GM23338 (cell line): ENCODE data around the gene REST. TPM values are rescaled to one million over a fixed set of nuclear protein-coding genes. Genes with fewer than 3 reads are reported as not detected.

Source experiments
- ATAC-seq: fragments of 200-7000 bp; cut with Tn5 transposase; 3 replicates; pipeline ENCODE4 v1.9.1; 2020
- DNase-seq: peaks from one replicate; pipeline ENCODE4 v3.0.0-alpha.2; 2015; ENCODE audit warnings: low spot score
- H2AFZ ChIP-seq: fragments of 200-600 bp; sonication (generic); 2 replicates; pipeline ENCODE4 v1.8.0; 2016; ENCODE audit warnings: antibody characterized with exemption, mild to moderate bottlenecking, moderate library complexity
- H3F3A ChIP-seq: fragments of 200-600 bp; sonication (generic); replicated peaks from 2 replicates; pipeline ENCODE4 v1.8.0; 2017; ENCODE audit warnings: antibody characterized with exemption, mixed run types, low read depth
- H3K27ac ChIP-seq: fragments of 200-600 bp; sonication (generic); 2 replicates; pipeline ENCODE4 v1.6.1; 2016; ENCODE audit warnings: low read depth
- H3K27me3 ChIP-seq: fragments of 200-600 bp; sonication (generic); 2 replicates; pipeline ENCODE4 v1.8.0; 2016; ENCODE audit warnings: mild to moderate bottlenecking, mixed run types, moderate library complexity; ENCODE audit not compliant: insufficient read depth
- H3K36me3 ChIP-seq: fragments of 200-600 bp; sonication (generic); 2 replicates; pipeline ENCODE4 v1.8.0; 2016; ENCODE audit warnings: mild to moderate bottlenecking; ENCODE audit not compliant: insufficient read depth
- H3K4me1 ChIP-seq: fragments of 200-600 bp; sonication (generic); 2 replicates; pipeline ENCODE4 v1.8.0; 2016; ENCODE audit warnings: mild to moderate bottlenecking, moderate library complexity; ENCODE audit not compliant: insufficient read depth
- H3K4me2 ChIP-seq: fragments of 200-600 bp; sonication (generic); 2 replicates; pipeline ENCODE4 v1.7.1; 2017; ENCODE audit warnings: mixed run types
- H3K4me3 ChIP-seq: fragments of 200-600 bp; sonication (generic); 2 replicates; pipeline ENCODE4 v1.6.1; 2016; ENCODE audit warnings: mixed run types
- H3K79me2 ChIP-seq: fragments of 200-600 bp; sonication (generic); replicated peaks from 2 replicates; pipeline ENCODE4 v1.8.0; 2017; ENCODE audit warnings: mild to moderate bottlenecking; ENCODE audit not compliant: insufficient read depth
- H3K9me2 ChIP-seq: fragments of 200-600 bp; sonication (generic); 2 replicates; pipeline ENCODE4 v1.8.0; 2017; ENCODE audit not compliant: insufficient read depth
- H4K20me1 ChIP-seq: fragments of 200-600 bp; sonication (generic); replicated peaks from 2 replicates; pipeline ENCODE4 v1.8.0; 2017; ENCODE audit warnings: mild to moderate bottlenecking; ENCODE audit not compliant: insufficient read depth
- H3K27ac Mint-ChIP-seq: 2 replicates; pipeline ENCODE4 v1.8.0; 2020; ENCODE audit warnings: inconsistent platforms, mild to moderate bottlenecking, moderate library complexity, mixed read lengths
- H3K27me3 Mint-ChIP-seq: 3 replicates; pipeline ENCODE4 v1.8.0; 2022; ENCODE audit warnings: low read depth, mild to moderate bottlenecking, moderate library complexity, mixed read lengths, inconsistent platforms; ENCODE audit not compliant: insufficient read depth, poor library complexity
- H3K36me3 Mint-ChIP-seq: 3 replicates; pipeline ENCODE4 v1.8.0; 2021; ENCODE audit warnings: low read depth, mild to moderate bottlenecking, inconsistent platforms, moderate library complexity, mixed read lengths
- H3K4me1 Mint-ChIP-seq: 3 replicates; pipeline ENCODE4 v1.8.0; 2020; ENCODE audit warnings: mild to moderate bottlenecking, inconsistent platforms, mixed read lengths
- H3K4me3 Mint-ChIP-seq: 3 replicates; pipeline ENCODE4 v1.8.0; 2021; ENCODE audit warnings: moderate library complexity, mild to moderate bottlenecking, inconsistent platforms, mixed read lengths
- H3K9me3 Mint-ChIP-seq: 3 replicates; pipeline ENCODE4 v1.8.0; 2020; ENCODE audit warnings: moderate library complexity, mild to moderate bottlenecking, inconsistent platforms, mixed read lengths
- CREB1 ChIP-seq: fragments of 250-450 bp; sonication (Bioruptor Pico); IDR thresholded peaks from 2 replicates; pipeline ENCODE4 v1.5.0; 2020; ENCODE audit warnings: low read depth, mild to moderate bottlenecking, moderate library complexity
- CTCF ChIP-seq, 2 experiments: fragments of 200-600 bp in 1 of 2; sonication (generic) in 1 of 2; conservative IDR thresholded peaks; 2 replicates each; pipeline versions ENCODE4 v1.5.1 to v1.6.1; 2016 to 2017; ENCODE audit warnings: antibody characterized with exemption in 2 of 2, low read depth in 2 of 2, mild to moderate bottlenecking in 2 of 2, moderate library complexity in 1 of 2
- ETS1 ChIP-seq: IDR thresholded peaks from 2 replicates; pipeline ENCODE4 v1.6.1; 2016; ENCODE audit warnings: antibody characterized with exemption
- EZH2 ChIP-seq: fragments of 200-600 bp; sonication (generic); IDR thresholded peaks from one replicate; pipeline ENCODE4 v1.8.0; 2017; ENCODE audit warnings: antibody characterized with exemption, mild to moderate bottlenecking, low read depth; ENCODE audit not compliant: unreplicated experiment
- EZH2phosphoT487 ChIP-seq: fragments of 200-600 bp; sonication (generic); IDR thresholded peaks from one replicate; pipeline ENCODE4 v1.8.1; 2018; ENCODE audit warnings: antibody characterized with exemption; ENCODE audit not compliant: unreplicated experiment
- JUNB ChIP-seq: IDR thresholded peaks from one replicate; pipeline ENCODE4 v1.6.1; 2016; ENCODE audit warnings: antibody characterized with exemption; ENCODE audit not compliant: unreplicated experiment
- NANOG ChIP-seq: IDR thresholded peaks from 2 replicates; pipeline ENCODE4 v1.6.1; 2016; ENCODE audit warnings: antibody characterized with exemption, borderline replicate concordance
- POLR2AphosphoS5 ChIP-seq: IDR thresholded peaks from 2 replicates; pipeline ENCODE4 v1.6.1; 2016; ENCODE audit warnings: antibody characterized with exemption, low read depth
- REST ChIP-seq: IDR thresholded peaks from one replicate; pipeline ENCODE4 v1.6.1; 2018; ENCODE audit warnings: antibody characterized with exemption; ENCODE audit not compliant: unreplicated experiment
- STAT1 ChIP-seq: IDR thresholded peaks from one replicate; pipeline ENCODE4 v1.6.1; 2016; ENCODE audit warnings: antibody characterized with exemption; ENCODE audit not compliant: unreplicated experiment
- ZNF114 ChIP-seq: fragments of 250-450 bp; sonication (Bioruptor Pico); IDR thresholded peaks from 2 replicates; pipeline ENCODE4 v1.5.0; 2020; ENCODE audit warnings: mild to moderate bottlenecking, moderate library complexity
- ZNF331 ChIP-seq: fragments of 250-450 bp; sonication (Bioruptor Pico); IDR thresholded peaks from 2 replicates; pipeline ENCODE4 v1.5.0; 2020; ENCODE audit warnings: low read depth, mild to moderate bottlenecking, moderate library complexity
- ZNF462 ChIP-seq: fragments of 250-450 bp; sonication (Bioruptor Pico); IDR thresholded peaks from 2 replicates; pipeline ENCODE4 v1.5.0; 2020; ENCODE audit warnings: mild to moderate bottlenecking, moderate library complexity
- polyA plus RNA-seq: library from polyadenylated mRNA; unstranded; fragments of >200 nt; fragmentation: Nextera tagmentation; extraction: Ambion mirVana; gene quantifications from 2 replicates; pipeline ENCODE4 v1.2.1, GENCODE V29; 2016
- total RNA-seq: library from RNA; depleted of rRNA; stranded (reverse); fragments of >200 nt; shearing (Covaris generic); gene quantifications from 2 replicates; pipeline ENCODE4 v1.2.3, GENCODE V29; 2014

REST gene
- total and polyA plus RNA-seq, 2 experiments from 2014 or later, result 44.7 to 61.5 TPM

GRCh38 chr4:56914336-56914735 lies 6.6 kb downstream of the REST start:
- no peak overlapping the region for H2AFZ ChIP-seq
- Mint-ChIP-seq H3K4me1 (peaks cover 29% of the 10 kb centered on the region), H3K27ac (no peak overlapping the region), H3K4me3 (no peak overlapping the region), H3K36me3 (peaks cover 45% of the 10 kb centered on the region), H3K9me3 (no peaks in the 10 kb centered on the region; the same call in 2 of the 3 replicates), H3K27me3 (peaks cover 4% of the 10 kb centered on the region)
- ATAC-seq (no peak), DNase-seq (no peak)
- no peaks in the 10 kb centered on the region; the same call in 1 of the 2 replicates for H3F3A ChIP-seq
- no peak overlapping the region for H3K4me2 ChIP-seq
- peaks cover 18% of the 10 kb centered on the region for H3K36me3 ChIP-seq
- H3K9me2 ChIP-seq, result no peaks in the 10 kb centered on the region
- no peak for TF ChIP-seq ZNF462 (CRISPR knock-in tag)
- no peak for TF ChIP-seq POLR2AphosphoS5
- no peak for TF ChIP-seq REST
- no peak for TF ChIP-seq JUNB
- no peak for TF ChIP-seq ZNF331 (CRISPR knock-in tag)
- TF ChIP-seq EZH2, result no peak
- TF ChIP-seq ZNF114, result no peak
- no peak for TF ChIP-seq NANOG
- TF ChIP-seq STAT1, result no peak
- no peak for TF ChIP-seq CREB1 (CRISPR knock-in tag)
- no peak for TF ChIP-seq CTCF (conservative IDR thresholded peaks at IDR 0.05; ENCODE audit: low read depth in 2 of 2)
- TF ChIP-seq ETS1, result no peak
- no peak for TF ChIP-seq EZH2phosphoT487
- H3K27me3 ChIP-seq, result no peaks in the 10 kb centered on the region
- H3K4me3 ChIP-seq, result no peak overlapping the region
- peaks cover 33% of the 10 kb centered on the region for H4K20me1 ChIP-seq
- H3K4me1 ChIP-seq, result peaks cover 17% of the 10 kb centered on the region
- H3K27ac ChIP-seq, result no peak overlapping the region
- H3K79me2 ChIP-seq, result peaks cover 100% of the 10 kb centered on the region
